SHP77 treated with DMSO at 0.1 percent for 48 hours (cell line): ENCODE data around the gene CYBB.
A peak's percentile ranks its signal among the peaks of the same experiment; 100 is the strongest.

ENCODE experiments used
- DNase-seq: peaks from one replicate; lab custom pipeline; 2025; lab: John Stamatoyannopoulos, UW

CYBB gene

GRCh38 chrX:37786624-37787422 lies 7.0 kb downstream of the CYBB start:
- no peak for DNase-seq

- no peak for DNase-seq
Observed at GRCh38 chrX:37787423-37787869, 7.6 kb downstream of the CYBB start.

- DNase-seq = no peak
Observed at GRCh38 chrX:37796310-37796709, 16.5 kb downstream of the CYBB start.

- no peak for DNase-seq
Observed at GRCh38 chrX:37796805-37797204, 16.9 kb downstream of the CYBB start.

- no peak for DNase-seq
Observed at GRCh38 chrX:37799936-37800335, 20.1 kb downstream of the CYBB start.

GRCh38 chrX:37800717-37801116 lies 20.9 kb downstream of the CYBB start:
- no peak for DNase-seq

GRCh38 chrX:37802028-37802427 lies 22.2 kb downstream of the CYBB start:
- DNase-seq = no peak

- no peak for DNase-seq
Observed at GRCh38 chrX:37803057-37803456, 23.2 kb downstream of the CYBB start.

- DNase-seq = no peak
Observed at GRCh38 chrX:37809970-37810369, 30.1 kb downstream of the CYBB start.

GRCh38 chrX:37812110-37812509 lies 32.3 kb downstream of the CYBB start:
- no peak for DNase-seq

GRCh38 chrX:37813570-37813969 lies 33.7 kb downstream of the CYBB start:
- no peak for DNase-seq

GRCh38 chrX:37815366-37815765 lies 35.5 kb downstream of the CYBB start:
- DNase-seq = no peak

- no peak for DNase-seq
Observed at GRCh38 chrX:37816766-37817165, 36.9 kb downstream of the CYBB start.

GRCh38 chrX:37817176-37817575 lies 37.3 kb downstream of the CYBB start:
- no peak for DNase-seq

GRCh38 chrX:37817579-37817978 lies 37.7 kb downstream of the CYBB start:
- DNase-seq = no peak

GRCh38 chrX:37818031-37818430 lies 38.2 kb downstream of the CYBB start:
- peak; percentile 2 for DNase-seq

- DNase-seq = no peak
Observed at GRCh38 chrX:37820646-37821045, 40.8 kb downstream of the CYBB start.

GRCh38 chrX:37824491-37825214 lies 44.8 kb downstream of the CYBB start:
- DNase-seq = no peak

GRCh38 chrX:37825215-37825842 lies 45.5 kb downstream of the CYBB start:
- peak; percentile 1 for DNase-seq

GRCh38 chrX:37829721-37830120 lies 49.9 kb downstream of the CYBB start:
- no peak for DNase-seq

- DNase-seq = no peak
Observed at GRCh38 chrX:37830371-37830770, 50.5 kb downstream of the CYBB start.

- no peak for DNase-seq
Observed at GRCh38 chrX:37834937-37835336, 55.1 kb downstream of the CYBB start.

GRCh38 chrX:37840931-37841330 lies 61.1 kb downstream of the CYBB start:
- DNase-seq = no peak
